Raji (cell line): Measurements from ENCODE around the gene MAZ.

Experiments used
- POLR2A ChIP-seq: IDR thresholded peaks from 2 replicates; pipeline ENCODE4 v1.6.1; 2011; ENCODE audit warnings: low read depth, low read length, control low read depth; ENCODE audit not compliant: insufficient read depth

The MAZ gene

GRCh38 chr16:29848420-29849297 is 42.3 kb downstream of the MAZ start:
- 0 out of 2 replicates have a peak, but pooled peaks have one; percentile 19 for TF ChIP-seq POLR2A

GRCh38 chr16:29849505-29849904 is 43.2 kb downstream of the MAZ start:
- TF ChIP-seq POLR2A: no peak

- no peak for TF ChIP-seq POLR2A
These were observed 44.7 kb downstream of the MAZ start for GRCh38 chr16:29850998-29851397.

GRCh38 chr16:29852654-29853053 is 46.3 kb downstream of the MAZ start:
- no peak for TF ChIP-seq POLR2A

- TF ChIP-seq POLR2A: no peak
These were observed 48.3 kb downstream of the MAZ start for GRCh38 chr16:29854520-29855100.

GRCh38 chr16:29857133-29857760 is 50.9 kb downstream of the MAZ start:
- no peak for TF ChIP-seq POLR2A

- TF ChIP-seq POLR2A: no peak
These were observed 52.0 kb downstream of the MAZ start for GRCh38 chr16:29858149-29858849.

- no peak for TF ChIP-seq POLR2A
These were observed 52.6 kb downstream of the MAZ start for GRCh38 chr16:29858974-29859373.

- no peak for TF ChIP-seq POLR2A
These were observed 53.9 kb downstream of the MAZ start for GRCh38 chr16:29860218-29860617.
